HCT116 (cell line): Measurements from ENCODE around the gene LYPD6. TPM values are rescaled to one million over a fixed set of nuclear protein-coding genes. Genes with fewer than 3 reads are reported as not detected.

Experiments used
- ATAC-seq: fragments of 200-7000 bp; cut with Tn5 transposase; 2 replicates; pipeline ENCODE4 v1.9.1; 2020; ENCODE audit warnings: mild to moderate bottlenecking, moderate library complexity
- BruUV-seq: library from RNA; stranded (reverse); fragments of 400-500 nt; replicated peaks from 2 replicates; lab custom pipeline; 2021; lab: Mats Ljungman, UMichigan
- CTCF ChIA-PET: fragments of 300-600 bp; sonication (Branson Sonifier 250); formaldehyde crosslinking; loops from one replicate; lab custom pipeline; 2021; ENCODE audit warnings: antibody characterized with exemption; lab: Charles Lee
- POLR2A ChIA-PET: fragments of 300-600, 350-600 bp; sonication (Branson Sonifier 250); formaldehyde crosslinking; loops from one replicate; lab custom pipeline; 2021; ENCODE audit warnings: antibody characterized with exemption; lab: Charles Lee
- RAD21 ChIA-PET, 2 experiments: fragments of 300-600 bp; sonication (Branson Sonifier 250); formaldehyde crosslinking; loops; one replicate each; lab custom pipeline; 2023; ENCODE audit warnings: low total read pairs in 2 of 2; ENCODE audit not compliant: uncharacterized antibody in 2 of 2, unreplicated experiment in 2 of 2, low non-redundant PET in 1 of 2; lab: Charles Lee
- DNase-seq: peaks from one replicate; pipeline ENCODE4 v3.0.0-alpha.2; 2010; ENCODE audit warnings: low read depth, low spot score
- H2AFZ ChIP-seq: fragments of 200-600 bp; shearing (Covaris generic), sonication (generic); 2 replicates; pipeline ENCODE4 v1.6.1; 2017; ENCODE audit warnings: low read depth, mixed run types, mixed read lengths, antibody characterized with exemption, low read length; ENCODE audit not compliant: poor library complexity, severe bottlenecking
- H3K27ac ChIP-seq: 2 replicates; pipeline ENCODE4 v1.5.1; 2012; ENCODE audit warnings: low read depth, low read length
- H3K27me3 ChIP-seq: fragments of 200-600 bp; sonication (generic); 2 replicates; pipeline ENCODE4 v1.6.1; 2016; ENCODE audit warnings: mixed run types, low read length, mixed read lengths; ENCODE audit not compliant: insufficient read depth
- H3K36me3 ChIP-seq, 2 experiments: fragments of 200-500 bp in 1 of 2; fragments of 200-600 bp in 1 of 2; sonication (Bioruptor generic) in 1 of 2; sonication (generic) in 1 of 2; 2 replicates each; pipeline versions ENCODE4 v1.5.1 to v1.6.1; 2014 to 2016; ENCODE audit warnings: low read length in 2 of 2, inconsistent platforms in 1 of 2, mixed read lengths in 1 of 2, mixed run types in 1 of 2; ENCODE audit not compliant: insufficient read depth in 2 of 2, control insufficient read depth in 1 of 2
- H3K4me1 ChIP-seq, 2 experiments: fragments of 200-600 bp in 1 of 2; sonication (generic) in 1 of 2; 2 replicates each; pipeline versions ENCODE4 v1.5.1 to v1.6.1; 2012 to 2017; ENCODE audit warnings: low read length in 2 of 2, inconsistent platforms in 1 of 2, mild to moderate bottlenecking in 1 of 2, mixed read lengths in 1 of 2, mixed run types in 1 of 2, moderate library complexity in 1 of 2; ENCODE audit not compliant: insufficient read depth in 2 of 2, control insufficient read depth in 1 of 2
- H3K4me2 ChIP-seq: fragments of 200-600 bp; sonication (generic); 2 replicates; pipeline ENCODE4 v1.6.1; 2017; ENCODE audit warnings: mixed run types, low read length, mixed read lengths
- H3K4me3 ChIP-seq, 2 experiments: fragments of 200-600 bp in 1 of 2; sonication (generic) in 1 of 2; replicated peaks in 1 of 2; 2 replicates each; pipeline ENCODE4 v1.5.1; 2011 to 2016; ENCODE audit warnings: low read length in 2 of 2, control low read depth in 1 of 2, low read depth in 1 of 2, mild to moderate bottlenecking in 1 of 2, mixed read lengths in 1 of 2, mixed run types in 1 of 2
- H3K79me2 ChIP-seq: fragments of 200-600 bp; sonication (generic); 2 replicates; pipeline ENCODE4 v1.6.1; 2017; ENCODE audit warnings: mild to moderate bottlenecking, mixed run types, low read length, moderate library complexity, mixed read lengths; ENCODE audit not compliant: insufficient read depth
- H3K9ac ChIP-seq: fragments of 200-600 bp; sonication (generic); 2 replicates; pipeline ENCODE4 v1.6.1; 2016; ENCODE audit warnings: low read length, mixed read lengths
- H3K9me2 ChIP-seq: fragments of 200-600 bp; sonication (generic), shearing (Covaris generic); 2 replicates; pipeline ENCODE4 v1.6.1; 2017; ENCODE audit warnings: mixed run types, mild to moderate bottlenecking, moderate library complexity; ENCODE audit not compliant: insufficient read depth
- H3K9me3 ChIP-seq, 2 experiments: fragments of 200-500 bp in 1 of 2; fragments of 200-600 bp in 1 of 2; sonication (Bioruptor generic) in 1 of 2; sonication (generic) in 1 of 2; 2 replicates each; pipeline ENCODE4 v1.6.1; 2014 to 2017; ENCODE audit warnings: low read length in 2 of 2, mixed read lengths in 2 of 2, inconsistent platforms in 1 of 2, low read depth in 1 of 2, mild to moderate bottlenecking in 1 of 2, mixed run types in 1 of 2, moderate library complexity in 1 of 2; ENCODE audit not compliant: control insufficient read depth in 1 of 2, insufficient read depth in 1 of 2
- H4K20me1 ChIP-seq: fragments of 200-600 bp; sonication (generic), shearing (Covaris generic); 2 replicates; pipeline ENCODE4 v1.6.1; 2017; ENCODE audit warnings: mixed run types, mild to moderate bottlenecking, moderate library complexity; ENCODE audit not compliant: insufficient read depth
- ATF3 ChIP-seq: IDR thresholded peaks from 2 replicates; pipeline ENCODE4 v1.6.1; 2012
- CEBPB ChIP-seq: IDR thresholded peaks from 2 replicates; pipeline ENCODE4 v1.6.1; 2012; ENCODE audit warnings: low read depth
- EGR1 ChIP-seq: IDR thresholded peaks from 2 replicates; pipeline ENCODE4 v1.6.1; 2012; ENCODE audit warnings: low read depth
- EZH2 ChIP-seq: fragments of 200-600 bp; sonication (generic); IDR thresholded peaks from 2 replicates; pipeline ENCODE4 v1.6.1; 2017; ENCODE audit warnings: antibody characterized with exemption, mixed run types
- EZH2phosphoT487 ChIP-seq: fragments of 200-600 bp; IDR thresholded peaks from 2 replicates; pipeline ENCODE4 v1.6.1; 2018; ENCODE audit warnings: antibody characterized with exemption, borderline replicate concordance
- FOSL1 ChIP-seq: IDR thresholded peaks from 2 replicates; pipeline ENCODE4 v1.6.1; 2012; ENCODE audit warnings: low read depth
- POLR2A ChIP-seq: IDR thresholded peaks from 2 replicates; pipeline ENCODE4 v1.7.0; 2011; ENCODE audit warnings: borderline replicate concordance; ENCODE audit not compliant: insufficient read depth, insufficient read length; ENCODE audit errors: extremely low read depth
- POLR2AphosphoS5 ChIP-seq: IDR thresholded peaks from 2 replicates; pipeline ENCODE4 v1.6.1; 2011; ENCODE audit warnings: mild to moderate bottlenecking, low read depth, low read length, moderate library complexity
- SIN3A ChIP-seq: IDR thresholded peaks from 2 replicates; pipeline ENCODE4 v1.6.1; 2012; ENCODE audit warnings: low read depth
- SP1 ChIP-seq: IDR thresholded peaks from 2 replicates; pipeline ENCODE4 v1.6.1; 2012; ENCODE audit warnings: low read depth
- SRF ChIP-seq: IDR thresholded peaks from 2 replicates; pipeline ENCODE4 v1.6.1; 2012; ENCODE audit warnings: low read depth
- ZBTB33 ChIP-seq: IDR thresholded peaks from 2 replicates; pipeline ENCODE4 v1.6.1; 2011; ENCODE audit warnings: mild to moderate bottlenecking, low read length, moderate library complexity; ENCODE audit not compliant: insufficient replicate concordance; ENCODE audit errors: extremely low read depth
- ZFX ChIP-seq: fragments of 450-650 bp; IDR thresholded peaks from 2 replicates; pipeline ENCODE4 v1.6.1; 2017
- ZNF274 ChIP-seq: fragments of 200-500 bp; sonication (Bioruptor generic); IDR thresholded peaks from 2 replicates; pipeline ENCODE4 v1.6.1; 2014; ENCODE audit warnings: mild to moderate bottlenecking, low read depth, low read length, inconsistent platforms
- intact Hi-C: fragments of 100-400 bp; cut with micrococcal nuclease; formaldehyde crosslinking; loops from 2 replicates; pipeline ENCODE4 v1.10.0; 2022
- total RNA-seq: library from RNA; stranded (reverse); gene quantifications from one replicate; pipeline ENCODE4 v1.2.1, GENCODE V29; 2021; ENCODE audit not compliant: unreplicated experiment

LYPD6 gene
- total RNA-seq, 1 experiment from 2014 or later, result 3.0 TPM

- Histone ChIP-seq H4K20me1 (no peaks in the 10 kb centered on the region), H3K4me2 (no peak overlapping the region), H3K9me3 (no peaks in the 10 kb centered on the region), H3K4me1 (no peaks in the 10 kb centered on the region), H3K4me3 (no peak overlapping the region), H3K9me2 (no peaks in the 10 kb centered on the region), H3K27ac (no peak overlapping the region), H3K79me2 (no peaks in the 10 kb centered on the region), H3K27me3 (no peaks in the 10 kb centered on the region), H2AFZ (no peak overlapping the region), H3K9ac (no peak overlapping the region), H3K36me3 (no peaks in the 10 kb centered on the region)
- CTCF ChIA-PET, result no interaction called here
- TF ChIP-seq SP1, result no peak
- no TSS peak for BruUV-seq
- intact Hi-C loops, result no loop called here
- RAD21 ChIA-PET, result no interaction called here
- DNase-seq, result no peak
- POLR2A ChIA-PET, result interaction anchor here (0.7 kb wide), 1 partner anchor 15 kb away, joined by 4 read pairs; no protein-coding TSS in a partner anchor
- ATAC-seq, result no peak
Observed at GRCh38 chr2:149467436-149467835, 137.0 kb downstream of the LYPD6 start.

- Histone ChIP-seq H3K79me2 (no peaks in the 10 kb centered on the region), H3K9ac (no peak overlapping the region), H3K27ac (no peak overlapping the region), H3K36me3 (no peaks in the 10 kb centered on the region), H3K9me3 (no peaks in the 10 kb centered on the region), H3K9me2 (no peaks in the 10 kb centered on the region), H3K4me3 (no peak overlapping the region), H3K27me3 (no peaks in the 10 kb centered on the region), H3K4me2 (no peak overlapping the region), H4K20me1 (no peaks in the 10 kb centered on the region), H3K4me1 (no peaks in the 10 kb centered on the region), H2AFZ (no peak overlapping the region)
- no peak for TF ChIP-seq ZBTB33
- TF ChIP-seq SIN3A, result no peak
- TF ChIP-seq ATF3, result no peak
- TF ChIP-seq FOSL1, result no peak
- no peak for TF ChIP-seq POLR2A
- TF ChIP-seq ZFX, result no peak
- TF ChIP-seq SRF, result no peak
- no peak for TF ChIP-seq EGR1
- TF ChIP-seq ZNF274, result no peak
- TF ChIP-seq EZH2phosphoT487, result no peak
- TF ChIP-seq CEBPB, result no peak
- no peak for TF ChIP-seq EZH2
- TF ChIP-seq POLR2AphosphoS5, result no peak
- ATAC-seq, result no peak
- POLR2A ChIA-PET, result no interaction called here
- intact Hi-C loops, result no loop called here
- no peak for DNase-seq
- no TSS peak for BruUV-seq
- RAD21 ChIA-PET, result no interaction called here
- CTCF ChIA-PET, result no interaction called here
Observed at GRCh38 chr2:149468636-149469035, 138.2 kb downstream of the LYPD6 start.
